ENCODE data around the gene TNFAIP8L3. TPM values are rescaled to one million over a fixed set of nuclear protein-coding genes. Genes with fewer than 3 reads are reported as not detected.

Gene TNFAIP8L3
- total RNA-seq, 2 experiments from 2014 or later = not detected

- Mint-ChIP-seq H3K9me3 (no peaks in the 10 kb centered on the region), H3K27me3 (peaks cover 7% of the 10 kb centered on the region), H3K4me3 (no peak overlapping the region), H3K36me3 (ENCODE audit: low read depth) (no peaks in the 10 kb centered on the region), H3K27ac (no peak overlapping the region), H3K4me1 (ENCODE audit: low read depth) (no peaks in the 10 kb centered on the region)
- DNase-seq (no peak), ATAC-seq (ENCODE audit: poor library complexity) (no peak)
- peaks cover 1 to 5% of the 10 kb centered on the region in 2 experiments for H3K27me3 ChIP-seq (ENCODE audit: control insufficient read depth in 1 of 2, insufficient read depth in 2 of 2, low read length in 2 of 2)
- no peak overlapping the region for H3K27ac ChIP-seq (ENCODE audit: low read depth in 1 of 2, low read length in 2 of 2)
- TF ChIP-seq CTCF (IDR thresholded peaks at IDR 0.05) = no peak
- H3K36me3 ChIP-seq (ENCODE audit: insufficient read depth, low read length) = no peaks in the 10 kb centered on the region
- ChIA-PET CTCF (no interaction called here), POLR2A (no interaction called here)
- H3K9me3 ChIP-seq (ENCODE audit: control insufficient read depth in 1 of 2, insufficient read depth in 1 of 2, low read length in 2 of 2) = no peaks in the 10 kb centered on the region
- no peaks in the 10 kb centered on the region for H3K4me1 ChIP-seq (ENCODE audit: insufficient read depth, low read length)
- intact Hi-C loops (cut with DNase I, micrococcal nuclease) = no loop called here
- no peak overlapping the region for H3K4me3 ChIP-seq (ENCODE audit: low read length)
Observed at GRCh38 chr15:51046799-51047449, 47.8 kb downstream of the TNFAIP8L3 start.

- Mint-ChIP-seq H3K4me3 (no peak overlapping the region), H3K27ac (no peak overlapping the region), H3K9me3 (no peaks in the 10 kb centered on the region), H3K27me3 (peaks cover 7% of the 10 kb centered on the region), H3K4me1 (ENCODE audit: low read depth) (no peaks in the 10 kb centered on the region), H3K36me3 (ENCODE audit: low read depth) (no peaks in the 10 kb centered on the region)
- intact Hi-C loops (cut with DNase I, micrococcal nuclease) = no loop called here
- ATAC-seq (ENCODE audit: poor library complexity) = no peak
- H3K9me3 ChIP-seq (ENCODE audit: control insufficient read depth in 1 of 2, insufficient read depth in 1 of 2, low read length in 2 of 2) = no peaks in the 10 kb centered on the region
- no peak for DNase-seq
- ChIA-PET CTCF (no interaction called here), POLR2A (no interaction called here)
- no peaks in the 10 kb centered on the region for H3K4me1 ChIP-seq (ENCODE audit: insufficient read depth, low read length)
- H3K27me3 ChIP-seq (ENCODE audit: control insufficient read depth in 1 of 2, insufficient read depth in 2 of 2, low read length in 2 of 2) = no peaks in the 10 kb centered on the region
- H3K4me3 ChIP-seq (ENCODE audit: low read length) = no peak overlapping the region
- TF ChIP-seq CTCF (IDR thresholded peaks at IDR 0.05) = no peak
- H3K27ac ChIP-seq (ENCODE audit: low read depth in 1 of 2, low read length in 2 of 2) = no peak overlapping the region
- H3K36me3 ChIP-seq (ENCODE audit: insufficient read depth, low read length) = no peaks in the 10 kb centered on the region
Observed at GRCh38 chr15:51046016-51046415, 48.7 kb downstream of the TNFAIP8L3 start.

- H3K4me3 ChIP-seq (ENCODE audit: low read length) = no peak overlapping the region
- intact Hi-C loops (cut with DNase I, micrococcal nuclease) = no loop called here
- H3K4me1 ChIP-seq (ENCODE audit: insufficient read depth, low read length) = no peaks in the 10 kb centered on the region
- no peak for DNase-seq
- no peaks in the 10 kb centered on the region for H3K27me3 ChIP-seq (ENCODE audit: control insufficient read depth in 1 of 2, insufficient read depth in 2 of 2, low read length in 2 of 2)
- no peaks in the 10 kb centered on the region for H3K9me3 ChIP-seq (ENCODE audit: control insufficient read depth in 1 of 2, insufficient read depth in 1 of 2, low read length in 2 of 2)
- Mint-ChIP-seq H3K4me1 (ENCODE audit: low read depth) (no peaks in the 10 kb centered on the region), H3K9me3 (no peaks in the 10 kb centered on the region), H3K27ac (no peak overlapping the region), H3K36me3 (ENCODE audit: low read depth) (no peaks in the 10 kb centered on the region), H3K4me3 (no peak overlapping the region), H3K27me3 (no peaks in the 10 kb centered on the region)
- POLR2A ChIA-PET = no interaction called here
- no peak for TF ChIP-seq CTCF (IDR thresholded peaks at IDR 0.05)
- H3K36me3 ChIP-seq (ENCODE audit: insufficient read depth, low read length) = no peaks in the 10 kb centered on the region
- CTCF ChIA-PET = interaction anchor here (1.1 kb wide), 1 partner anchor 9 kb away, joined by 3 read pairs; no protein-coding TSS in a partner anchor
- ATAC-seq (ENCODE audit: poor library complexity) = no peak
- no peak overlapping the region for H3K27ac ChIP-seq (ENCODE audit: low read depth in 1 of 2, low read length in 2 of 2)
Observed at GRCh38 chr15:51044037-51044727, 50.5 kb downstream of the TNFAIP8L3 start.

Measured in CD4-positive, alpha-beta T cell (primary cell).